Uterus (tissue), 4 donors: ENCODE measurements around the gene RNF208. TPM values are rescaled to one million over a fixed set of nuclear protein-coding genes. Genes with fewer than 3 reads are reported as not detected.

Experiments
- DNase-seq, 2 donors: peaks; one replicate each; pipeline ENCODE4 v3.0.0-alpha.2; 2019 to 2020
- H3K27ac ChIP-seq, 2 donors: fragments of 200-600 bp; sonication (generic); 1 replicate in 1 of 2; 2 replicates in 1 of 2; pipeline ENCODE4 v1.5.1; 2016 to 2018
- H3K27me3 ChIP-seq, 2 donors: fragments of 200-600 bp; sonication (generic); one replicate each; pipeline ENCODE4 v1.5.1; 2018 to 2019; ENCODE audit warnings: control low read depth in 1 of 2
- H3K36me3 ChIP-seq, 2 donors: fragments of 200-600 bp; sonication (generic); one replicate each; pipeline ENCODE4 v1.5.1; 2019; ENCODE audit warnings: control low read depth in 1 of 2
- H3K4me1 ChIP-seq, 2 donors: fragments of 200-600 bp; sonication (generic); one replicate each; pipeline ENCODE4 v1.5.1; 2018 to 2019; ENCODE audit warnings: control low read depth in 1 of 2
- H3K4me3 ChIP-seq, 2 donors: fragments of 200-600 bp; sonication (generic); 1 replicate in 1 of 2; 2 replicates in 1 of 2; pipeline ENCODE4 v1.5.1; 2018 to 2019; ENCODE audit warnings: mild to moderate bottlenecking in 1 of 2
- H3K9me3 ChIP-seq, 2 donors: fragments of 200-600 bp; sonication (generic); one replicate each; pipeline ENCODE4 v1.5.1; 2019; ENCODE audit warnings: control low read depth in 1 of 2
- POLR2A ChIP-seq, 2 donors: fragments of 450-650 bp; IDR thresholded peaks; one replicate each; pipeline ENCODE4 v1.6.1; 2016; ENCODE audit warnings: antibody characterized with exemption in 2 of 2, mild to moderate bottlenecking in 1 of 2, moderate library complexity in 1 of 2
- intact Hi-C: fragments of 100-400 bp; cut with DNase I; formaldehyde crosslinking; loops from one replicate; pipeline ENCODE4 v1.15.1; 2023; ENCODE audit warnings: low total_unique reads
- total RNA-seq, 4 donors: library from RNA; depleted of rRNA in 3 of 4; stranded (reverse); fragments of >200 nt in 3 of 4; gene quantifications; one replicate each; pipeline versions ENCODE4 v1.1.0 to v1.2.4, GENCODE V29; 2014 to 2023
- TF ChIP-seq, protein P1 (sequence below), 4 experiments: fragments of 200-600 bp in 2 of 4; fragments of 450-650 bp in 2 of 4; sonication (generic) in 2 of 4; IDR thresholded peaks; one replicate each; pipeline ENCODE4 v1.5.1; 2016 to 2019; ENCODE audit warnings: antibody characterized with exemption in 4 of 4, mild to moderate bottlenecking in 2 of 4, moderate library complexity in 1 of 4
- donor health status: DM: yes; HTN: yes; CAD: no.

RNF208 gene
- total RNA-seq, 4 donors from 2014 or later = 3.7 TPM; not detected in 3

DNA sequence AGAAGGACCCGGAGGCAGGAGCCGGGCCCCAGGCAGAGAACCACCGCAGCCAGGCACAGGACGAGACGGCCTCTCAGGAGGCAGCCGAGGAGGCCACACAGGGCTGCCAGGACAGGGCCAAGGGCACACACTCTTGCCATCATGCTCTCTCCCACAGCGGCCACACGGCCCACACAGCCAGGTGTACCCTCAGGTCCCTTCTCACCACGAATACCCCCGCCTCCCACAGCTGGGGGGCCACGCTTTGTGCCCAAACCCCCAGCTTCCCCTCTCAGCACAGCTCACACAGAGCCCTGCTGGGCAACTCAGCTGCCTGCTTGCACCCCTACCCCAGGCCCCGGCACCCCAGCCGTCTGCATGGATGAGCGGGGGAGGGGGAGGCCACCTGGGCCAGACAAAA is 28.3 kb downstream of the RNF208 start:
- TF ChIP-seq POLR2A (IDR thresholded peaks at IDR 0.05) = no peak
- TF ChIP-seq, protein P1, sequence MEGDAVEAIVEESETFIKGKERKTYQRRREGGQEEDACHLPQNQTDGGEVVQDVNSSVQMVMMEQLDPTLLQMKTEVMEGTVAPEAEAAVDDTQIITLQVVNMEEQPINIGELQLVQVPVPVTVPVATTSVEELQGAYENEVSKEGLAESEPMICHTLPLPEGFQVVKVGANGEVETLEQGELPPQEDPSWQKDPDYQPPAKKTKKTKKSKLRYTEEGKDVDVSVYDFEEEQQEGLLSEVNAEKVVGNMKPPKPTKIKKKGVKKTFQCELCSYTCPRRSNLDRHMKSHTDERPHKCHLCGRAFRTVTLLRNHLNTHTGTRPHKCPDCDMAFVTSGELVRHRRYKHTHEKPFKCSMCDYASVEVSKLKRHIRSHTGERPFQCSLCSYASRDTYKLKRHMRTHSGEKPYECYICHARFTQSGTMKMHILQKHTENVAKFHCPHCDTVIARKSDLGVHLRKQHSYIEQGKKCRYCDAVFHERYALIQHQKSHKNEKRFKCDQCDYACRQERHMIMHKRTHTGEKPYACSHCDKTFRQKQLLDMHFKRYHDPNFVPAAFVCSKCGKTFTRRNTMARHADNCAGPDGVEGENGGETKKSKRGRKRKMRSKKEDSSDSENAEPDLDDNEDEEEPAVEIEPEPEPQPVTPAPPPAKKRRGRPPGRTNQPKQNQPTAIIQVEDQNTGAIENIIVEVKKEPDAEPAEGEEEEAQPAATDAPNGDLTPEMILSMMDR (IDR thresholded peaks at IDR 0.05) = no peak
- Histone ChIP-seq H3K9me3 (no peaks in the 10 kb centered on the region), H3K36me3 (no peaks in the 10 kb centered on the region), H3K4me1 (peaks cover 5 to 14% of the 10 kb centered on the region in 2 donors), H3K4me3 (no peak overlapping the region), H3K27me3 (no peaks in the 10 kb centered on the region), H3K27ac (no peak overlapping the region)
- DNase-seq = no peak
- intact Hi-C loops = no loop called here

DNA sequence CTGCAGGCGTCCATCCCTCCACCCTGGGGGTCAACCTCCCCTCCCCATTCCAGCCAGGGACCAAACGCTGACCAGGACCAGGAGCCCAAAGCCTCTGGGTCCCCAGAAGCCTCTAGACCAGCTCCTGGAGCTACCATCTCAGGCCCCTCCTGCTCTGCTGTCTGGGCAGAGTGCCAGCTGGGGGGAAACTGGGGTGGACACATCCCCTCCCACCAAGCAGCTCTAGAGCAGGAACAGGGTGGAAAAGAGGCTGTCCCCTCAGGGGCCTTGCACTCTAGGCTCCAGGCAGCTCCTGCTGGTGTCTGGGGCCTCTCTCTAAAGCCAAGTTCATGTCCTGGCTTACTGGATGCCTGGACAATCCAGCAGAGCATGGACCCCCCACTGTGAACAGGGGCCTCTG is 29.2 kb downstream of the RNF208 start:
- Histone ChIP-seq H3K4me3 (no peak overlapping the region), H3K9me3 (no peaks in the 10 kb centered on the region), H3K36me3 (no peaks in the 10 kb centered on the region), H3K27me3 (no peaks in the 10 kb centered on the region), H3K27ac (no peak overlapping the region), H3K4me1 (peaks cover 5 to 9% of the 10 kb centered on the region in 2 donors)
- DNase-seq = no peak
- intact Hi-C loops = no loop called here
- TF ChIP-seq, protein P1 (IDR thresholded peaks at IDR 0.05) = no peak
- no peak for TF ChIP-seq POLR2A (IDR thresholded peaks at IDR 0.05)

- intact Hi-C loops = no loop called here
- H3K9me3 ChIP-seq = no peaks in the 10 kb centered on the region
- no peak overlapping the region for H3K27ac ChIP-seq
- H3K36me3 ChIP-seq = no peaks in the 10 kb centered on the region
- H3K4me3 ChIP-seq = no peak overlapping the region
- H3K4me1 ChIP-seq = peaks cover 5 to 10% of the 10 kb centered on the region in 2 donors
- DNase-seq = no peak
- H3K27me3 ChIP-seq = no peaks in the 10 kb centered on the region
- TF ChIP-seq, protein P1 (IDR thresholded peaks at IDR 0.05) = no peak
- no peak for TF ChIP-seq POLR2A (IDR thresholded peaks at IDR 0.05)
Measured at GRCh38 chr9:137192448-137192780, 29.6 kb downstream of the RNF208 start.

GRCh38 chr9:137191691-137192447 is 30.2 kb downstream of the RNF208 start:
- DNase-seq = no peak
- TF ChIP-seq POLR2A (IDR thresholded peaks at IDR 0.05) = no peak
- TF ChIP-seq, protein P1 (IDR thresholded peaks at IDR 0.05) = no peak
- Histone ChIP-seq H3K4me3 (no peak overlapping the region), H3K36me3 (no peaks in the 10 kb centered on the region), H3K9me3 (no peaks in the 10 kb centered on the region), H3K27ac (no peak overlapping the region), H3K27me3 (no peaks in the 10 kb centered on the region), H3K4me1 (peaks cover 7 to 16% of the 10 kb centered on the region in 2 donors)
- intact Hi-C loops = no loop called here

DNA sequence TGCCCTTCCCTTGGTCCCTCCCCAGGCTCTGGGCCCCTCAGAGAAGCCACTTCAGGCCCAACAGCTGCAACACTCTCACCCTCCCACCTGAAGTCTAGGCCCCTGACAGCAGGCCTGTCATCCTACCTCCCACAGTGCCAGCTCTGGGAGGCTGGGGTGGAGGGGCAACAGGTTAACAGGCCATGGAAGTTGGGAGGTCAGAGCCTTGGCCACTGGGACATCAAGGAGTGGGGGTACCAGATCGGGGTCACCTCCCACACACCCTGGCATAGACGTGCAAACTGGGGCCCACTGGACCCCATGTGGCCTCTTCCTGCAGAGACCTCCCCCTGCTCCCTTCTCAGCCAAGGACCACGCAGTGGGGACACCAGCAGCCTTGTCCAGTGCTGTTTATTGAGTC is 30.8 kb downstream of the RNF208 start:
- intact Hi-C loops = no loop called here
- Histone ChIP-seq H3K36me3 (no peaks in the 10 kb centered on the region), H3K27me3 (no peaks in the 10 kb centered on the region), H3K4me1 (peaks cover 14 to 21% of the 10 kb centered on the region in 2 donors), H3K4me3 (no peak overlapping the region), H3K9me3 (no peaks in the 10 kb centered on the region), H3K27ac (no peak overlapping the region)
- TF ChIP-seq, protein P1 (IDR thresholded peaks at IDR 0.05) = no peak
- no peak for TF ChIP-seq POLR2A (IDR thresholded peaks at IDR 0.05)
- DNase-seq = no peak
